Hematopoietic multipotent progenitor cell (in vitro differentiated cells): Measurements from ENCODE around the gene AKT1. TPM values are rescaled to one million over a fixed set of nuclear protein-coding genes. Genes with fewer than 3 reads are reported as not detected.

Experiments
- DNase-seq, 3 donors: peaks; one replicate each; pipeline ENCODE4 v3.0.0-alpha.2; 2011 to 2015; ENCODE audit warnings: low read depth in 2 of 3, low spot score in 2 of 3
- total RNA-seq: library from RNA; depleted of rRNA; stranded (reverse); fragments of >200 nt; gene quantifications from one replicate; pipeline ENCODE4 v1.2.3, GENCODE V29; 2012

The AKT1 gene
- total RNA-seq, 1 donor, result 130 TPM

DNA sequence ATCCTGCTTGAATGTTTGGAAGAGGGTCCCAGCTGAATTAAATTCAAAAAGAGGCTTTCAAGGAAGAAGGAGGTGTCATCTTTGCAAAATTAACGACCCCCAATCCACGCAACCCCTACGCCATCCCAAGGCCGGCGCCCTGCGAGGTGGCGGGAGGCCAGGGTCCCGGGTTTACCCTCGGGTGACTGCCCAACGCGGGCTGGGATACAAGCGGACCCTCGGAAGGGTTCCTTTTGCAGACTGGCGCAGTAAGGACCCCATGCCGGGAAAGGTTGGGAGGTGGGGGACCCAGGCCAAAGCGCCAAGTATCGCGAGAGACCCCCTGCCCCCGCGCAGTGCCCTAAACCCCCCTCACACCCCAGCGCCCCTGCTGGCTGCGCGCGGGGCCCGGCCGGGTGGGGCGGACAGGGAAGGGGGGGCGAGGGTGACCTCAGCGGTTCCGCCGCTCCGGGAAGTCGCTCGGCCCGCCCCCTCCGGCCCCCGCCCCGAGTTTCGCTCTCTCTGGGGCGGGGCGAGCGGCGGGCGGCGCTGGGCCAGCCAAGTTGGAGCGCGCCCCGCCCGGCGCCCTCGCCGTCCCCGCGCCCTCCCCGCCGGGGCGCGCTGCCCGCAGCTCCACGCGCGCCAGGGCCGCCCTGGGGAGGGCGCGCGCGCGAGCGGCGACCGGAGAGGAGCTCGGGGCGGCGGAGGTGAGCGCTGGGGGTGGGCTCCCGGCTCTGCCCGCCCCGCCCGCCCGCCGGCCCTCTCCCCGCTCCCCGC lies 4.6 kb upstream of the AKT1 start:
- peak; percentile 63 to 94 (median 90) for DNase-seq

DNA sequence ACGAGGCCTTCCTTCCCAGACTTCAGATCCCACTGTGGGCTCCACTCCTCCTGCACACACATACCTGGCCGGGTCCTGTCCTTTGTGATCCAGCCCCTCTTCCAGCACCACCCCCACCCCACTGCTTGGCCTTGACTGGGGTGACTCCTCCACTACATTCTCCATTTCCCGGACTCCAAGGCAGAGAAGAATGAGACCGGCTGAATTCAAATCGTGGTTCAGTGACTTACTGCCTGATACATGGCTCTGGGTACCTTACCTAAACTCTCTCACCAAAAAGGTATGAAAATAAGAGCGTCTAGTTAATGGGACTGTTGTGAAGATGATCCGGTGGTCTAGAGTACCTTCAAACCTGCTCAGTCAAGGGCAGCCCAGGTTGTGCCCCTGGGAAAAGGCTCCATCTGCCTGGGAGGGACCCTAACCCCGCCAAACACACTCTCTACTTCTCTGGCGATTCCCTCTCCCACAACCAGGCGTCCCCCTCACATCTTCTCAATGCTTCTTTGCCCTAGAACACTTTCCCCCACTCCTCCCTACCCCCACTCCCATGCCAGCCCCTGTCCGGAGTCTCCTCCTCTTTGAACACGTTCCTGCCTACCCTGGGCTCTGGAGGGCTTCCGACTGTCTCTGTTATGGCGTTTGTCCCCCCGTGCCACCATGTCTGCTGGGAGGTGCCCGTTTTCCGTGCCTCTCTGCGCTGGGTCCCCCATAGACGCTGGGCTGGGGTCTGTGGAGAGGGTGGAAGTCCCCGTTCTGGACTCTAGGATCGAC lies 3.9 kb upstream of the AKT1 start:
- DNase-seq, result peak in 2 of 3 donors; percentile 69 to 82

DNA sequence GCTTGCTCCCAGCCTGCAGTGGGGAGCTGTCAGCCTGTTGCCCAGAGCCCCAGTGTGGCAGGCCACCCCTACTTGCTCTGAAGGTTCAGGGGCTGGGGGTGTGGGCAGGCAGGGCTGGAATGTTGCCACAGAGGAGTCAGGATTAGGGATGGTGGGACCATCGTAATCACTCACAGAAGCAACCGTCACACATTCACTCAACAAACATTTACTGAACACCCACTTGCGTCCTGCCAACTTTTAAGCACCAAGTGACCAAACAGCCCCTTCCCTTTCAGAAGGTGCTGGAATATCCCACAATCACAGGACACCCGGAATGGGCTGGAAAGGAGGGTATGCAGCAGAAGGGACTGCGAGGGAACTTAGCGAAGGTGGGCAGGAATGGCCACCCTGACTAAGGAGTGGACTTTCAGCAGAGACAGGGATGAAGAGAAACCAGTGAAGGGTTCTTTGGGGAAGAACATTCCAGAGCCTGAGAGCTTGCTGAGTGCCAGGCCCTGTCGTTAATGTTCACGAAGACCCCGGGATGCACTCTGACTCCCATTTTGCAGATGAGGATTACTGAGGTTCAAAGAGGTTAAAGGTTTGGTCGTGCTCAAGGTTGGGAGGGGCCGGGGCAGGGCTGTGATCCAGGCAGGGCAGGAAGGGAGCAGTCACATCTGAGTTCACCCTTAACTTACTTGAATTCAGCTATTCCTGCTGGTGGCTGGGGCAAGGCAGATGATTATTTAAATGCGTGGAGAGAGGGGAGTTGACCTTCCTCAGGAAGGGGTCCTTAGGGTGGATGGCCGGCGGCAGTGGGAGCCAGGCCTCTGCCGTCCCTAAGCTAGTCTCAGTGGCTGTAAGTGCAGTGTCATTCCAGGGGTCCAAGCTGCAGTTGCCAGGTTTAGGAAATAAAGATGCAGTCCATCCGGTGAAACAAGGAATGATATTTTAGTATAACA lies 3.0 kb upstream of the AKT1 start:
- no peak for DNase-seq

DNA sequence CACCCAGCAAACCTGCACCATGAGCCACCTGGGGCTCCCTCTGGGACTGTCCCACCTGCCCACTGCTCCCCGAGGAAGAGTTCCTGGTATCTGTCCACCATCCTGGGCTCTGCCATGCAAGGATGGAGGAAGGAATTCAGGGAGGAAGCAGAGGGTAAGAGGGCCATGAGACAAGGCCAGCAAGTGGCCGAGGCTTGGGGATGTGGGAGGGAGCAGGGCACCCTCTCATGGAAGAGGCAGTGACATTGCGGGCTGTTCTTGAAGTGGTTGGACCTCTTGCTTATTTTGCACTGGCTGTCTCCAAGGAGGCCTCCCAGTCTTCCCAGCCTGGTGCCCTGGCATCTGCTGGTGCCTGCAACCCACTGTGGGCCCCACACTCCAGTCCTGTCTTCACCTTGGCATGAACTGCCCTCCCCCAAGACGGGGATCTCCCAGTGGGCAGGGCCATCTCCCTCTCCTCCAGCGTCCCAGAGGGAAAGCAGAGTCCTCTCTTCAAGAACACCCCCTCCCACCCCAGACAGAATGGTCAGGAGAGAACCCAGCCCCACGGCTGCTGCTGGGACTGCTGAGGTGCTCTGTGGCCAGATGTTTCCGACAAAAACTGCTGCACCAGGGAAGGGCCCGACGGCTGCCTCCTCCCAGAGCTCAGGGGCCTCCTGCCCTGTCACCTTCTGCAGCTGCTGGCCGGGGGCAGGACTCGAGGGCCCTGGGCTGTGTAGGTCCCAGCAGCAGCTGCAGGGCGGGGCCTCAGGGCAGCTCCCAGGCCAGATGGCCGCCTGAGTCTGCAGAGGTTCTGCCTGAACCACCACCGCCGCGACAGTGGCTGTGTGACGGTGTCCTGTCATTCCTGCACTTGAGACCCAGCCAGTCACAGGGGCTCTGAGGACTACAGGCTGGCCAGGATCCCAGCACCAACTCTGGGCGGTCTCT lies 1.8 kb upstream of the AKT1 start:
- peak in 1 of 3 donors; percentile 45 for DNase-seq

DNA sequence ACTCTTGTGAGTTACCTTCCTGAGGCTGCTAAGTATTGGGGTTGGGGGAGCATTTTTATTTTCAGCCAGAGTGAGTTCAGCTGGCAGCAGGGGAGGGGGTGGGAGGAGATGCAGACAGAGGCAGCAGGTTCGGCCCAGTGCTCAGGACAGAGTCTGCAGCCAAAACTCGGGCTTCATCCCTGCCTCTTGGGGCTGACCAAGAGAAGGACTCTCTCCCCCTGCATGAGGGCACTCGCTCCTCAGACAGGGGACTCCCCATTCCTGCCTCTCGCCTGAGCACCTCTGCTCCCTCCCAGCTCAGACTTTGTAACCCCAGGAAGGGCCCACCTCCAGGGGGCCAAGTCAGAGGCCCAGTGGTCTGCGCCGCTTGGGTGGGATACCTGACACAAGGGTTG lies 1.1 kb upstream of the AKT1 start:
- no peak for DNase-seq

DNA sequence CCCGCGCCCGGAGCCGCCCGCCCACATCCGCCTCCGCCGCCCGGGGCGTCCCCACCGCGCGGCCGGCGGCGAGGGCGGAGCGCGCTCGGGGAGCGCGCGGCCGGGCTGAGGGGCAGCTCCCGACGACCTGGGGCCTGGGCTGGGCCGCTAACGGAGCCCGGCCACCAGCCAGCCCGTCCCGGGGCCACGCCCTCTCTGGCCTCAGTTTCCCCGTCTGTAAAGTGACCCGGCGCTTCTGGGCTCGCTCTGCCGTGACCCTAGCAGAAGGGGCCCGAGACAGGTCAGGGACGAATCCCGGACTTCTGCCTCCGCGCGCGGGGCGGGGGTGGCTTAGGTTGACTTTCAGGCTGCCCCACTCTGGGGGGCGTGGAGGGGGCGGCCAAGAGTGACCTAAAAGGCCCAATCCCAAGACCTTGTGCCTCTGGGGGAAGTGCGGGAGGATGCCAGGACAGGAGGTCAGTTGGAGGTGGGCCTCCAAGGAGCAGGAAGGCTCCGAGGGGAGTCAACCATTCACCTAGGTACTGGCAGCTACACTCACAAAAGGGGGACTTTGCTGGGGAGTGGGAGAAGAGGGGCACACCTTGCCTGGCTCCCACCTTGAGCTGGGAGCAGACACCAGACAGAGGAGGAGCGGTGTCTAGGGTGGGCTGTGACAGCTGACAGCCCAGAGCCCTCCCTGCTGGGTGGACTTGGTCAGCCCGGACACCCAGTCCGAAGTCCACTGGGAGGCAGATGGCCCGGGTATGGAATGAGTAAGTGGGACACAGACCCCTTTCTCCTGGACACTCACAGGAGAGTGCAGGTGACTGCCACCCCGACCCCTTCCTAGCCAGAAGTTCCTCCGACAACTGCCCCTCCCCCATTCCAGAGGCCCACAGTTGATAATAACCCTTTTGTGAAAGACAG lies 486 bp upstream of the AKT1 start:
- DNase-seq, result peak in 1 of 3 donors; percentile 42

DNA sequence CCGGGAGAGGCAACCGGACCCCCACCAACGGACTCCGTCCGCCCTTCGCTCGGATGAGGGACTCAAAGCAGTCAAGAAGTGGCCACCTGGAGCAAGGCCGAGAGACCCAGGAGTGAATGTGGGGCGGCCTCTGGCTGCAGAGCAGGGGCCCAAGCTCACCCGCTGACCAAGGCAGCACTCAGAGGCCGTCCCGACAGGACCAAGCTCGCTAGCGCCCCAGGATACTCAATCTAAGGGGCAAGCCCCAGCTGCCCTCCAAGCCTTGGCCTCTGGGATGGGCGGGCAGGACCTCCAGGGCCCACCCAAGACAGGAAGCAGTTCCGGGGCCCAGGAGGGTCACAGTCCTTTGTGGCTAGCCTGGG lies 936 bp downstream of the AKT1 start:
- no peak for DNase-seq

DNA sequence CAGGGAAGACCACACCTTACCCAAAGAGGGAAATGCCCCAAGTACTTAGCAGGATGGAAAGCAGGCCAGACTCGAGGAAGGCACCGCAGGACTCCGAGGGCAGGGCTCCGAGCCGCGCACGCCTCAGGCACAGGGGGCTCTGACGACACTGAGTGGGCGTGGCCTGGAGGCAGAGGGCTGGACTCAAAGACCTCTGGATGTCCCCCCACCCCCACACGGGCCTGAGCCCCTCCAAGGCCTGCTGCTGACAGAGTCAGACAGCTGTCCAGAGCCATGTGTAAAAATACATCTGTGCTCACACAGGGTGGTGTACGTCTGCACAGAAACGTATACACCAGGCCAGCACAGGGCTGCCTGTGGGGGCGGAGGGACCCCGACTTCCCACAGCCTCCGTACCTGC lies 1.4 kb downstream of the AKT1 start:
- DNase-seq, result no peak

DNA sequence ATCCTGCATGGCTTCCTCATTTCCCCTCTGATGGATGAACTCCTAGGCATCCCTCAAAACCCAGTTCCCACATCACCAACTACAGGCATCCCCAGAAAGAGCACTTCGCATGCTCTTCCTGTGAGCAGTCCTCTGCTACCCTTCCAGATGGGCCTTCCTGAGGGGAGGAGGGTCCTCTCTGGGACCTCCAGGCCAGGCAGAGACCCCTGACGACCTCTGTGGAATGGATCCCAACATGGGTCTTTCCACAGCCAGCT lies 1.9 kb downstream of the AKT1 start:
- DNase-seq, result no peak

DNA sequence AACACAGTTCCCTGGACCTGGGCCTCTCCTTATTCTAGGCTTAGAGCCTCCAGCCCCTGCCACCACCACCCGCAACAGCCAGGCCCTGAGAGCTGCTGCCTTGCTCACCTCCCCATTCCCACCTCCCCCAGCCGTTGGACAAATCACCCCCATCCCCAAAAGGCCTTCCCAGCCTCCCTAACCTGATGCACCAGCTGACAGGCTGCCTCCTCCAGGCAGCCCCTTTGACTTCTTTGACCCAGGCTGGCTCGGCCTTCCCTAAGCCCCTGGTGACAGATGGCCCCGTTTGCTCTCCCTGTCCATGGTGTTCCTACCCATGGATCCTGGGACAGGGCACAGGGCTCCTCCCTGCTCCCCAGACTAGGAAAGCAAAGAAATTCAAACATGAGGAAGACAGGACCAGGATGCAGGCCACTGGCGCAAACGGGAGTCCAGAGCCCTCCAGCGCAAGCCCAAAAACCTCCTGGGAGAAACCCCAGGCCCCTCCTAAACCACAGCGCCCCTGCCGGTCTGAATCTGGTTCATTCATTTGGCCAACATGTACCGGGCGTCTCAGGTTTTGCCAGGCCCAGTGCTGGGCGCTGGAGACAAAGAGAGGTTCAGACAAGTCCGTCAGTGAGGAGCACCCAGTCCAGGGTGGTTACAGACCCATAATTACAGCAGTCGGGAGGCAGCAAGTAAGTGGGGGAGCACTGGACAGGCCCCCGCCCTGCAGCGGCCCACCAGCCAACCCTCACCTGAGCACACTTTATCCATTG lies 2.4 kb downstream of the AKT1 start:
- DNase-seq, result no peak

DNA sequence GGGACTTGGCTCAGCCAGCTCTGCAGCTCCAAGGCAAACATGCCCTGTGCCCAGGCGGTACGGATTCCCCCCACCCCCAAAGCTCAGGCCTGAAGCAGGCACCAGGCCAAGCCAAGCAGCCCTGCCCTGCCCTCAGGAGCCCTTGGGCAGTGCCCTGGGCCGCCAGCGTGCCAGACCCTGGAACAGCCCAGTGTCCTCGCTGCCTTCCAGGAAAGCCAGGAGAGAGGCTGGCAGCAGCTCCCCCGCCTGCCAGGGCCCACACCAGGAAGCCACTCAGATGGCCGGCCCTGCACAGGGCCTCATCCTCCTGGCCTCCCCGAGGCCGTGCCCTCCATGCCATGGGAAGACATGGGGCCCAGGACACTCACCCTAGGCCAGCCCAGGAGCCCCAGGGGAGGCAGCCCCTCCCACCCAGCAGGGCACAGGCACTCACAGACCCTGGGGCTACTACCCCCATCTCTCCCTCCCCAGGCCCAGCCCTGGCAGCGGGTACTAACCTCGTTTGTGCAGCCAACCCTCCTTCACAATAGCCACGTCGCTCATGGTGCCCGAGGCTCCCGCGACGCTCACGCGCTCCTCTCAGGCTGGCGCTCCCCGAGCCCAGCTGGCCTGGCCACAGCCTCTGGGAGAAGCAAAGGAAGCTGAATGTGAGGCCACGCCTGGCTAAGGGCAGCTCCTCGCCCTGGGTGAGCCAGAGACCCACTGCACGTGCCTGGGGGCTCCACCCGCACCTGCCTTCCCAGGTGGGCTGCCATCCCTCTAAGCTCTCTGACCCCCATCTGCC lies 3.3 kb downstream of the AKT1 start:
- DNase-seq, result no peak

DNA sequence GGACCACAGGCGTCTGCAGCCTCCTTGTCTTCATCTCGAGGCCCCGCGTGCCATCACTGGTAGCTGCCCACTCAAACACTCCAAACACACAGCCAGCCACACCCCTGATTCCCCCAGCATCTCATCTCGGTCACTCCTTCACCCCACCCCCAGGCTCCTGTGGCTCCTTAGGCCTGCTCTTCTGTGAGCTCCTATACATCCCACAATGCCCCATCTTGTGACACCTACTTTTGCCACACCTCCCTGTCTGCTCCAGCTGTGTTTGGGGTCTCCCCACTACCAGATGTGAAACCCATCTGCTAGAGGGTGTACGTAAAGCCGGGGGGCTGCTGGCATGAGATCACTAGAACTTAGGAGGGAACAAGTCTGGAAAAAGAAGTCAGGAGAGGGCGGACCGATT lies 4.1 kb downstream of the AKT1 start:
- DNase-seq, result no peak

DNA sequence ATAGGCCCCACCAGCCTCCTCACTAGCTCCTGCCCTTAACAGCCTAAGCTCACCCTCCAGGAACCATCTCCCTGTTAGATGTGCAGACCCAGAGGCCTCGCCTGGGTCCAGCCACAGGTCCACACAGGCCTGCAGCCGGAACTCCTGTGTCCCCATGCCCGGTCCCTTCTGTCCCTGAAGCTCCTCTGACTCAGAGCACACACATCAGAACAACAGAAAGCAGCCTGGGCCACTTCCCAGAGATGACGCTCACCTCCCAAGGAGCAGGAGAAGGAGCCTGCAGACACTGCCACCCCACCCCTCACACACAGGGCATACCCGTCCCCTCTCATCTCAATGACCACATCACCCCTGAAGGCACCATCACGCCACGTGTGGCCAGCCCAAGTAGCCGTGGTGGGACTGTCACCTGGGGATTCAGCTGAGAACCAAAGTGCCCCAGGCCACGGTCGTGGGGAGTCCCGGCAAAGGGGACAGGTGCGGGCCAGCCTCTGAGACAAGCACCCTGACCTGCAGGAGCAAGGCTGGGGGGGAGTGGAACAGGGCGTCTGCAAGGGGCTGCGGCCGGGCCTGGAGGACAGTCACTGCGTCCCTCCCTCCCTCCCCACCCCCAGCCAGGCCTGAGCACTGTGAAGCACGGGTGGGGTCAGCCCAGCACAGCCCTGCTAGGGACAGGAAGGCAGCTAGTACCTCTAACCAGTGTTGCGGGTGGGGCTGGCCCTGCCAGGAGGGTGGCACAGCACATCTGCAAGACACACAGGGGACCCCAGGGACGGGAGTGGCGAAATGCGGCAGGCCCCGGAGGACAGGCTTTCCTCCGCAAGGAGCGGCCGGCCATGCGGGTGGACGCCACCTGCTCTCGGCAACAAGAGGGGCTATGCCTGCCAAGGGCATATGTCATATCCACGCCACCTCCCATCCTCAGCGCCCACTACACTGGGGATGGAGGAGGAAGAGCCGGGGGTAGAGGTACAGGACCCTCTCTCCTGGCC lies 5.5 kb downstream of the AKT1 start:
- DNase-seq, result no peak

DNA sequence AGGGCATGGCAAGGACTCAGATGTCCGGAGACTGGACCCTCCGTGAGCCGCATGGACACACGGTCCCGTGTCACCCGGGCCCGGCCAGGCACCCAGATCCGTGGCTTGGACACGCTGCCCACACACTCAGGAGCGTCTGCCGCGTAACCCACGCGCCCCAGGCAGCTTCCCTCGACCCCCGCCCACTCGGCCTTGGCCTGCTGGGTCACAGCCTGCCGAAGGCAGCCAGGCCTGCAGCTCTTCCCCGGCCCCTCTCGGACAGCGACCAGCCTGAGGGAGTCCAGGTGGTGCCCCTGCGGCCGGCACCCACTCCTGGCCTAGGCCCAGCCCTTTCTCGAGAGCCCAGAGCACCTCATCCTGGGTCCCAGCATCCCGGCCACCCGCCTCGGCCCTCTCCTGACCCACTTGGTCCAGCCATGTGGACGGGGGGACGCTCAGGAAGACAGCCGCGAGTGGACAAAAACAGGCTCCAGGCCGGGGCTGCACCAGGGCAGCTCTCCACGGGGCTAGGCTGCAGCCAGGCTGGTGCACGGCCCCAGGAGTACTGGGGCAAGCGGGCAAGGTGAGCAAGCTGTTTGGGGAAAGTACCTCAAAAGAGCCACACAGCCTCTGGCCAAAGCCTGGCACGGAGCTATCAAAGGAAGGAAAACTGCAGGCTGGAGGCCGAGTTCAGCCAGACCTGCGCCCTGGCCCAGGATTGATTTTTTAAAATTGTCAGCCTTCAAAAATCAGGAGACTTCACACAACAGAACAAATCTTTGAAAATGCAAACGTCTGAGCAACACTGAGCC lies 6.5 kb downstream of the AKT1 start:
- no peak for DNase-seq

DNA sequence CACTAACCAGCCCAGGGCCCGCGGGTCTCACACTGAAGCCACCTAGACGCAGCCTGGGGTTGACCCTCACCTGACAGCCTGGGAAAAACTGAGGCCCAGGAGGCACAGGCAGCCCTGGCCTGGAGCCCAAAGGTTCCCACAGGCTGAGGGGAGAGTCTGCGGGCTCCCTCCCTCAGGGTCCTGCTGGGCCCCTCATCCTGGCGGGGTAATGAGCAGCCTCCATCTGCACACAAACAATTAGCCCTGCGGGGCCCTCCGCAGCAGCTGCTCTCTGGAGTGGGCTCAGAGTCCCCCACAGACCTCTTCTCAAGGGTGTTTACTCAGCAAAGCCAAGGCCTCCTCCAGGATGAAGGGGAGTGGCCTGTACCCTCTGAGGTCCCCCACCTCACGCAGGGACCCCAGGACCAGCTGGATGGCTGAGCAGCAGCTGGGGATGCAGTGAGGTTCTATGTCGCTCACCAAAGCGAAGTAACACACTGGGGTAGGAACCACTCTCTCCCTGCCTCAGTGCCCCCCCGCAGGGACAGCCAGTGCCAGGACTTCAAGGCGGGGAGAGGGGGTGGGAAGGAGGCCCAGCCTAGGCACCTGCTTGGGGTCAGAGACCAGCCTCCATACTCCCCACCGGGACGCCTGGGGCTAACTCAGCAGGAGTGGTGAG lies 7.3 kb downstream of the AKT1 start:
- DNase-seq, result no peak
